ENCODE results near the gene MRTO4. TPM values are rescaled to one million over a fixed set of nuclear protein-coding genes. Genes with fewer than 3 reads are reported as not detected.
A peak's percentile ranks its signal among the peaks of the same experiment; 100 is the strongest.

Gene MRTO4
- total and polyA plus RNA-seq, 10 of the 15 experiments (the other 5 are each of a cell fraction or from before 2014, with no cell fraction given): 43.5 to 99.5 (median 69.7) TPM

- Histone ChIP-seq H4K20me1 (ENCODE audit: control insufficient read depth, insufficient read depth) (no peaks in the 10 kb centered on the region; the same call in 1 of the 2 replicates), H3K36me3 (ENCODE audit: control insufficient read depth in 2 of 2, insufficient read depth in 2 of 2, low read length in 1 of 2) (peaks cover 0 to 4% of the 10 kb centered on the region in 2 experiments; a peak in 2 of 4 replicates), H2AFZ (ENCODE audit: control insufficient read depth, low read depth, low read length) (no peak overlapping the region), H3K4me3 (peak overlapping the region; percentile 49; the same call in 1 of the 2 replicates), H3K9me3 (replicated peaks; ENCODE audit: control insufficient read depth, insufficient read depth, low read length) (no peaks in the 10 kb centered on the region), H3K27me3 (replicated peaks in 1 of 2; ENCODE audit: control insufficient read depth in 2 of 2, insufficient read depth in 2 of 2, low read length in 1 of 2) (no peaks in the 10 kb centered on the region), H3K27ac (ENCODE audit: control insufficient read depth, insufficient read depth) (peak overlapping the region; percentile 1; the same call in 1 of the 2 replicates), H3K9ac (ENCODE audit: control insufficient read depth, insufficient read depth, low read length) (no peak overlapping the region), H3K4me1 (ENCODE audit: control insufficient read depth, insufficient read depth, low read length) (peaks cover 13% of the 10 kb centered on the region), H3K79me2 (ENCODE audit: control insufficient read depth, insufficient read depth, low read length) (peaks cover 88% of the 10 kb centered on the region), H3K4me2 (ENCODE audit: control insufficient read depth, insufficient read depth) (peak overlapping the region; percentile 82)
- ChIA-PET SMC1A (ENCODE audit: uncharacterized antibody, unreplicated experiment) (interaction anchor here (0.6 to 2.9 kb wide), 6 partner anchors 8 to 1578 kb away, joined by 3 to 10 read pairs (median 4); no protein-coding TSS in a partner anchor), POLR2A (interaction anchor here (1.6 kb wide), 1 partner anchor 36 kb away, joined by 6 read pairs; no protein-coding TSS in a partner anchor), CTCF (interaction anchor here (0.7 to 4.2 kb wide), 3 partner anchors 11 to 34 kb away, joined by 3 to 17 read pairs (median 4); no protein-coding TSS in a partner anchor), RAD21 (ENCODE audit: unreplicated experiment) (interaction anchor here (1.7 kb wide), 1 partner anchor 33 kb away, joined by 4 read pairs; no protein-coding TSS in a partner anchor)
- FAIRE-seq: no peak
- ATAC-seq: no peak
- no peak for TF ChIP-seq BACH1 (IDR thresholded peaks at IDR 0.05; ENCODE audit: borderline replicate concordance)
- no peak for DNase-seq (ENCODE audit: low read depth, low spot score)
- intact Hi-C loops (cut with micrococcal nuclease; ENCODE audit: unreplicated experiment) (loop anchor here (10.0 kb wide), 1 partner anchor 251 kb away; the partner anchor contains the start of gene IFFO2), in situ Hi-C loops (cut with MboI) (no loop called here)
- BruUV-seq (replicated peaks): no TSS peak
- WGBS (ENCODE audit: insufficient coverage, insufficient replicate concordance, low lambda C conversion rate, missing lambda C conversion rate): 55% methylated on average over 5 of the region's 5 CpGs
Observed at GRCh38 chr1:19205845-19206244, 45.8 kb upstream of the MRTO4 start.

GRCh38 chr1:19206947-19207346, 44.7 kb upstream of the MRTO4 start:
- intact Hi-C loops (cut with micrococcal nuclease; ENCODE audit: unreplicated experiment) (loop anchor here (10.0 kb wide), 1 partner anchor 252 kb away; the partner anchor contains the start of gene IFFO2), in situ Hi-C loops (cut with MboI) (no loop called here)
- peak overlapping the region; percentile 29; the same call in 1 of the 2 replicates for H3K4me3 ChIP-seq
- no peaks in the 10 kb centered on the region for H3K9me3 ChIP-seq (replicated peaks; ENCODE audit: control insufficient read depth, insufficient read depth, low read length)
- H3K36me3 ChIP-seq (ENCODE audit: control insufficient read depth in 2 of 2, insufficient read depth in 2 of 2, low read length in 1 of 2): peaks cover 0 to 4% of the 10 kb centered on the region in 2 experiments; a peak in 1 of 4 replicates
- H3K27me3 ChIP-seq (replicated peaks in 1 of 2; ENCODE audit: control insufficient read depth in 2 of 2, insufficient read depth in 2 of 2, low read length in 1 of 2): no peaks in the 10 kb centered on the region
- ChIA-PET RAD21 (ENCODE audit: unreplicated experiment) (interaction anchor here (1.8 kb wide), 1 partner anchor 44 kb away, joined by 4 read pairs; the partner anchor contains the start of genes EMC1 and MRTO4), SMC1A (ENCODE audit: uncharacterized antibody, unreplicated experiment) (interaction anchor here (1.9 to 2.9 kb wide), 3 partner anchors 11 to 41 kb away, joined by 5 to 10 read pairs (median 7); no protein-coding TSS in a partner anchor), CTCF (interaction anchor here (3.0 to 4.2 kb wide), 2 partner anchors 33 to 294 kb away, joined by 8 to 17 read pairs; no protein-coding TSS in a partner anchor), POLR2A (interaction anchor here (1.6 kb wide), 1 partner anchor 37 kb away, joined by 6 read pairs; no protein-coding TSS in a partner anchor)
- ATAC-seq: no peak
- H3K79me2 ChIP-seq (ENCODE audit: control insufficient read depth, insufficient read depth, low read length): peaks cover 91% of the 10 kb centered on the region
- no peak overlapping the region for H2AFZ ChIP-seq (ENCODE audit: control insufficient read depth, low read depth, low read length)
- TF ChIP-seq POU2F2 (IDR thresholded peaks at IDR 0.05; ENCODE audit: borderline replicate concordance, low read depth, low read length): no peak
- no peak for TF ChIP-seq POLR2A (IDR thresholded peaks at IDR 0.05; ENCODE audit: low read depth, low read length)
- no peak for TF ChIP-seq FOXK2 (IDR thresholded peaks at IDR 0.05)
- TF ChIP-seq TCF12 (IDR thresholded peaks at IDR 0.05; ENCODE audit: low read depth, low read length): no peak
- TF ChIP-seq PAX5 (IDR thresholded peaks at IDR 0.05; ENCODE audit: borderline replicate concordance, low read depth, low read length): no peak
- no peak for TF ChIP-seq SPI1 (IDR thresholded peaks at IDR 0.05; ENCODE audit: borderline replicate concordance, insufficient read depth, low read depth, low read length)
- TF ChIP-seq IRF5 (IDR thresholded peaks at IDR 0.05; ENCODE audit: borderline replicate concordance): no peak
- no peak for TF ChIP-seq ASH2L (IDR thresholded peaks at IDR 0.05; ENCODE audit: borderline replicate concordance, low read depth)
- TF ChIP-seq SUPT20H (IDR thresholded peaks at IDR 0.05; ENCODE audit: borderline replicate concordance, control insufficient read depth, low read depth, low read length): no peak
- no peak for TF ChIP-seq NRF1 (conservative IDR thresholded peaks at IDR 0.05; ENCODE audit: low read depth, low read length)
- no peak for TF ChIP-seq SMAD1 (IDR thresholded peaks at IDR 0.05; ENCODE audit: low read depth, partially characterized antibody)
- no peak for TF ChIP-seq ZNF384 (IDR thresholded peaks at IDR 0.05; ENCODE audit: borderline replicate concordance, low read depth, low read length)
- TF ChIP-seq CHD1 (IDR thresholded peaks at IDR 0.05; ENCODE audit: low read depth, low read length): no peak
- BruUV-seq (replicated peaks): no TSS peak
- FAIRE-seq: no peak
- H4K20me1 ChIP-seq (ENCODE audit: control insufficient read depth, insufficient read depth): no peaks in the 10 kb centered on the region; the same call in 1 of the 2 replicates
- peaks cover 16% of the 10 kb centered on the region for H3K4me1 ChIP-seq (ENCODE audit: control insufficient read depth, insufficient read depth, low read length)
- no peak for DNase-seq (ENCODE audit: low read depth, low spot score)
- 14% methylated on average over 3 of the region's 3 CpGs for WGBS (ENCODE audit: insufficient coverage, insufficient replicate concordance, low lambda C conversion rate, missing lambda C conversion rate)
- no peak overlapping the region for H3K27ac ChIP-seq (ENCODE audit: control insufficient read depth, insufficient read depth)
- H3K9ac ChIP-seq (ENCODE audit: control insufficient read depth, insufficient read depth, low read length): no peak overlapping the region
- peak overlapping the region; percentile 56 for H3K4me2 ChIP-seq (ENCODE audit: control insufficient read depth, insufficient read depth)

Measured in GM12878 (cell line).